Stimulated activated CD4-positive, alpha-beta T cell treated with anti-CD3 and anti-CD28 coated beads, TNF-alpha, amount 100 ng/mL, for 24 hours (primary cell): Measurements from ENCODE around the gene INS.

ENCODE experiments used
- DNase-seq, 3 experiments: peaks; one replicate each; pipeline ENCODE4 v3.0.0-alpha.2; 2020; ENCODE audit warnings: low read depth in 3 of 3

Gene INS

GRCh38 chr11:2164861-2165555 lies 4.0 kb upstream of the INS start:
- no peak for DNase-seq

- no peak for DNase-seq
Measured at GRCh38 chr11:2164081-2164480, 3.1 kb upstream of the INS start.

DNA sequence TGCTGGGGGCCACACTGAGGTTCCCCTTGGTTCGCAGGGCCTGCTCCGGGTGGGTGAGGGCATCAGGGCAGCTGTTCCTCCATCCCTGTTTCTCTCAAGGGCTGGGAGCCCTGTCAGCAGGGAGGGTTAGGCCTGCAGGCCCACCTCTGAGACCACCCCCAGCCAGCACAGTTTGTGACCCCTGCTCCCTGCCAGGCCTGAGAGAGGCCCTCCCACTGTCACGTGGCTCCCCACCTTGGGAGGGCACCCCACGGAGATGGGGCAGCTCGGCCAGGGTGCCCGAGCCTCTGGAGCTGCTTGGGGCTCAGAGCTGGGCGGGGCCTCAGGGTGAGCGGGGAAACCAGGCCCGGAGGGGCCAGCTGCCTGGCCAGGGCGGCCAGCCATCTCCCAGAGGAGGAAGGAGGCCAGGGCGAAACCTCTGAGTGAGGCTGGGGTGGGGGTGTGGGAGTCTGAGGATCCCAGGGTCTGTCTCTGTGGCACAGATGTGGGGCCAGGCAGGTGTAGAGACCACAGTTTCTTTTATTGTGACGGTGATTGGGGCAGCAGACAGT lies 2.5 kb upstream of the INS start:
- no peak for DNase-seq

- DNase-seq: no peak
Measured at GRCh38 chr11:2159536-2160413, 1.2 kb downstream of the INS start.

DNA sequence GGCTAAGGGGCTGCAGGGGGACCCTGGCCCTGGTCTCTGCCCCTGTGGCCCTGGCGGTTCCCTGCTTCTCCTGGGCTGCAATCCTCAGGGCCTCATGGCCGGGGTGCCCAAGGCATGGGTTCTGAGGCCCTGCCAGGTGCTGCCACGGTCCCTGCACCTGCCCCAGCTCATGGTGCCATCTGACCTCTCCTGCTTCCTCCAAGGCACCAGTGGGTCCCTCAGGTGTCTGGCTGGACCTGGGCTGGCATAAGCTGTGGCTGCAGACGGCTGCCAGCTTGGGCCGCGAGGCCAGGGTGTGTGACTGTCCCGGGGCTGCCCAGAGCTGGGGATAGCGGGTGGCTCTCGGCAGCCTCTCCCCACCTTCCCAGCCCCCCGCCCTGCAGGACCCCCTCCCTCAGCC lies 2.0 kb downstream of the INS start:
- no peak for DNase-seq

GRCh38 chr11:2158296-2158737 lies 2.7 kb downstream of the INS start:
- no peak for DNase-seq

GRCh38 chr11:2157294-2158040 lies 3.5 kb downstream of the INS start:
- no peak for DNase-seq

DNA sequence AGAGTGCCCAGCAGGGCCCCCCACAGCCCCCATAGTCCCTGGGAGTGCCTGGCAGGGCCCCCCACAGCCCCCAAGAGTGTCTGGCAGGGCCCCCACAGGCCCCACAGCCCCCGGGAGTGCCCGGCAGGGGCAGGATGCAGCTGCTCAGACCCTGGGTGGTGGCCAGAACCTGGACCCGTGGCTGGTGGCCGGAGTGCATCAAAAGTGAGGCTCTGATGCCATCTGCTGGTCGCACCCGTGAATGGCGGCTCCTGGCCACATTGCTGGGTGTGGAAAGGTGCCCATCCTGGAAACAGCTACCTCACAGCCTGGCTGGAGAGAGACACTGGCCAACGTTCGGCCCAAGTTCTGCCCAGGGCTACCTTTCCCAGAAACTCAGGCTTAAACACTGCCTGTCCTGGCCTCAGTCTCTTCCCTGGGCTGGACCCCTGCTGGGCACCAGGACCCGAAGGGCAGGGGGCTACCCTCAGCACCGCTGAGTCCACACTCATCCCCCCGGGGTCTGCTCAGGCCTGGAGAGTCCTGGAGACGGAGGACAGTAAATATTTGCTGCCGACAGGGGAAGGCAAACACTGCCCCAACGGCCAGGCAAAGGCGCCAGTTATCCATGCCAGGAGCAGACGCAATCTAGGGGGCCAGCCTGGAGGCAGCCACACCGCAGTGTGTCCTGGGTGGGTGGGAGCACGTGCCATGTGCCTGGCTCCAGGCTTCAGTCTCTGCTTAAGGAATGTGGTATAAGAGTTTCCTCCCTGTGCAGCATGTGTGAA lies 4.4 kb downstream of the INS start:
- peak; percentile 23 to 50 (median 33) for DNase-seq

GRCh38 chr11:2155511-2155910 lies 5.5 kb downstream of the INS start:
- no peak for DNase-seq

- no peak for DNase-seq
Measured at GRCh38 chr11:2154889-2155288, 6.1 kb downstream of the INS start.

DNA sequence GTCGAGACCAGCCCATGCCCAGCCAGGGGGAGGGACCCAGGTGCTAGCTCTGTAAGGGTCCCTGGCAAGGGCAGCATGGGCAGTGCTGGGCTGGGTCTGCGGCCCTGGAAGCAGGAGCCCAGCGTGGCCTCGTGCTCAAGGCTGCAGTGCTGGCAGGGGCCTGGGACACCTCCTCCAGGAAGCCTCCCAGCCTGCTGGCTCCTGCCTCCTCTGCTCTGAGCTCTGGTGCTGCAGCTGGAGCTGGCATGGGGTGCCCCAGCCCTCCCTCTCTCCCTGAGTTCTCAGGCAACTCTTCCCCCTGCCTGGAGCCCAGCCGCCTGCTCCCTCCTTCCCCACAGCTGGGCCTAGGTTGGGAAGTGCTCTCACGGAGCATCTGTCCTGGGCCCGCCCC lies 6.8 kb downstream of the INS start:
- no peak for DNase-seq

DNA sequence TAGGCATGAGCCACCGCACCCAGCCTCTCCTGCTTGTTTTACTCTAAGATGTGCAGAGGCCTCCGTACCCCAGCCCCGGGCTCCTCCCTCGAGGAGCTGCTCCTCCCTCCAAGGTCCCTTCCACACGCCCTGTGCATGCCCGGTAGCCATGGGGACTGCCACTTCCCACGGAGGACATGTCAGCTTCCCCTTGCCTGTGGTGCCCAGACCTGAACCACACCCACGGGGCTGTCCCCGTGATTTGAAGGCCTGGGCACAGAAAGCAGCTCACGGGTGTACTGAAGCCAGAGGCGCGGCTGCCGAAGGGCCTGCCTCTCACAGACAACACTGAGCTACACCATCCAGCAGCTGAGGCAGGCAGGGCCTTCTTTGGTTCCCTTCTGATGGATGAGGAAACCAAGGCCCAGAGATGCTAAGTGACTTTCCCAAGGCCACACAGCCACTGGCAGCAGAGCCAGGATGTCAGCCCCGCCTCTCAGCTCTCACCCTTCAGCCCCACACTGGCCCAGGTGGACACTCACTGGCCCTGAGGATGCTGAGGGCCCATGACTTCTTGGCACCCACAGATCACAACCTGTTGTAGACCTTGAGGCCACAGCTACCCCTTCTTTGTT lies 7.3 kb downstream of the INS start:
- DNase-seq: no peak

DNA sequence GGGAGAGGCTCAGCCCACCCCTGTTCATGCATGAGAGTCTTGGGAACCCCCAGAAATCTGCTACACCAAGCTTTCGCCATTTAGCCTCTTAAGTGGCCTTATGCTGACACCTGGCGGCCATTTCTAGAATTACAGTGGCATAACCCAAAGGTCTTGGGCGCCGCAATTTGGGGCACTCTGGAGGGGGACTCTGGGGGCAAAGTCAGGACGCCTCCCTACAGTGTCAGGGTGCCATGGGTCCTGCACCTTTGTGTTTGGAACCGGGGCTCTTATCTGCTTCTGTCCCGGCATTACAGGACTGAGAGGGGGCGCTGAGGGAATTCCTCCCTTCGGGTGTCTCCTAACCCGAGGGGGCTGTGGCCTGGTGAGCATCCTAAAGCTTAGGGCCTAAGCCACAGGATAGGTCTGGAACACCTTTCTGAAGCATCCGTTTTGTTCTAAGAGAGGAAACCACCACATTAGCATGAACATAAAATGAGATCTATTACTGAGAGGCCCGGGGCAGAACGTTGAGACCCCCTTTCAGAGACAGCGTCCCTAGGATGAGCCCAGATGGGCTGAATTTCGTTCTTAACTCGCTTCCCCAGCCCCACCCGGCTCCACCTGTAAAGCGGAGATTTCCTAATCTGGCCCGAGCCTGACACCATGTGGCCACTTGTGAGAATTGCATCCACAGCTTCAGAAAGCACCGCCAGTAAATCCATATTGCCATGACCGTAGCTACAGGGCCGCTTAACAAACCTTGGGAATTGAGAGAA lies 9.3 kb downstream of the INS start:
- DNase-seq: peak; percentile 60 to 77 (median 72)

GRCh38 chr11:2149864-2150847 lies 10.9 kb downstream of the INS start:
- no peak for DNase-seq

- no peak for DNase-seq
Measured at GRCh38 chr11:2149460-2149859, 11.5 kb downstream of the INS start.

GRCh38 chr11:2148595-2148994 lies 12.4 kb downstream of the INS start:
- DNase-seq: no peak

- DNase-seq: no peak
Measured at GRCh38 chr11:2147391-2147790, 13.6 kb downstream of the INS start.

DNA sequence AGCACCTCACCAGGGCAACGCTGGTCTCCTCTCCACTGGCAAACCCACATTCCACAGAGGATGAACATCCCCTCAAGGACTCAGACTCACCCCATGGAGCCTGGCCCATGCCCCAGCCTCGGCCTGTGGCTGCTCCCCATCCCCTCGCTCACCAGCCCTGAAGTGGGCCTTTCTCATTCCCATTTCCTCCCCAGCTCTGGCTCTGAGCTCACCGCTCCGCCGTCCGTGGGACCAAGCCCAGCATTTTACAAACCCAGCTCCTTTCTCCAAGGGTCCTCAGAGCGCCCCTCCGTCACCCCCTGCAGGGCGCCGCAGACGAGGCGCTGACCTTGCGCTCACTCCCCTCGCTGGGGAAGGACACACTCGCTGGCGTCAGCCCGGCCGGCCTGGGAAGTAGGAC lies 15.0 kb downstream of the INS start:
- DNase-seq: no peak
